HG02981 (cell line): ENCODE measurements around the gene KMT5C.

ENCODE experiments used
- ATAC-seq: cut with Tn5 transposase; IDR thresholded peaks from one replicate; pipeline ENCODE4 v1.9.1; 2021; ENCODE audit warnings: mild to moderate bottlenecking, moderate library complexity; ENCODE audit not compliant: unreplicated experiment

Gene KMT5C

GRCh38 chr19:55383279-55384130 lies 43.8 kb downstream of the KMT5C start:
- no peak for ATAC-seq

GRCh38 chr19:55384131-55384919 lies 44.6 kb downstream of the KMT5C start, which contains the start of gene TMEM238:
Gene TMEM238, minus strand, starts transcription at chr19:55384292. Its CDS starts 33 bp downstream, at chr19:55384259.
- ATAC-seq, result no peak

GRCh38 chr19:55384920-55385723 lies 45.4 kb downstream of the KMT5C start:
- peak; percentile 54 for ATAC-seq

GRCh38 chr19:55385724-55386492 lies 46.2 kb downstream of the KMT5C start, which contains the start of gene RPL28:
Gene RPL28, plus strand, starts transcription at chr19:55385932. Its CDS starts 426 bp downstream, at chr19:55386358.
- ATAC-seq, result peak; percentile 58

GRCh38 chr19:55386493-55386971 lies 46.9 kb downstream of the KMT5C start:
- ATAC-seq, result no peak

- ATAC-seq, result no peak
Measured at GRCh38 chr19:55387736-55388497, 48.2 kb downstream of the KMT5C start.

GRCh38 chr19:55389386-55390317 lies 50.0 kb downstream of the KMT5C start:
- no peak for ATAC-seq

GRCh38 chr19:55390461-55390880 lies 50.8 kb downstream of the KMT5C start:
- no peak for ATAC-seq

- ATAC-seq, result no peak
Measured at GRCh38 chr19:55391191-55391670, 51.6 kb downstream of the KMT5C start.

GRCh38 chr19:55391702-55392615 lies 52.3 kb downstream of the KMT5C start:
- no peak for ATAC-seq

GRCh38 chr19:55392820-55393761 lies 53.4 kb downstream of the KMT5C start:
- no peak for ATAC-seq
